ENCODE data around the gene YIPF7.
A peak's percentile ranks its signal among the peaks of the same experiment; 100 is the strongest.

YIPF7 gene

GRCh38 chr4:44671636-44672035 is 20.2 kb upstream of the YIPF7 start:
- Histone ChIP-seq H3K4ac (ENCODE audit: low read length) (no peak overlapping the region), H2BK15ac (ENCODE audit: low read length) (no peak overlapping the region), H3K79me1 (ENCODE audit: low read depth, low read length) (no peaks in the 10 kb centered on the region), H3K14ac (ENCODE audit: low read length) (no peak overlapping the region), H3K4me1 (ENCODE audit: control insufficient read depth in 2 of 2, insufficient read depth in 1 of 2, low read depth in 1 of 2, low read length in 2 of 2) (no peaks in the 10 kb centered on the region), H3K9me3 (replicated peaks in 1 of 2; ENCODE audit: control insufficient read depth in 2 of 2, insufficient read depth in 1 of 2, low read depth in 1 of 2, low read length in 2 of 2) (no peaks in the 10 kb centered on the region), H4K91ac (ENCODE audit: low read depth, low read length, poor library complexity) (no peak overlapping the region), H2BK120ac (ENCODE audit: low read depth, low read length) (no peak overlapping the region), H2AK5ac (ENCODE audit: low read depth, low read length) (no peak overlapping the region), H4K8ac (ENCODE audit: low read depth, low read length) (no peak overlapping the region), H2AFZ (ENCODE audit: low read length) (no peak overlapping the region), H3K36me3 (replicated peaks in 1 of 2; ENCODE audit: control insufficient read depth in 2 of 2, insufficient read depth in 2 of 2, low read length in 2 of 2) (no peaks in the 10 kb centered on the region), H3K23ac (ENCODE audit: low read depth, low read length, poor library complexity) (no peak overlapping the region), H3K9ac (ENCODE audit: low read depth, low read length, poor library complexity) (no peak overlapping the region), H3K4me3 (ENCODE audit: low read length in 2 of 2) (no peak overlapping the region), H3K4me2 (ENCODE audit: insufficient read depth, low read length, poor library complexity, severe bottlenecking) (no peak overlapping the region), H2BK5ac (ENCODE audit: low read length) (no peak overlapping the region), H3K27ac (replicated peaks; ENCODE audit: low read length) (no peak overlapping the region), H3K18ac (ENCODE audit: low read length) (no peak overlapping the region), H2BK12ac (ENCODE audit: low read length) (no peak overlapping the region), H3K27me3 (ENCODE audit: control insufficient read depth in 3 of 3, insufficient read depth in 3 of 3, low read depth in 1 of 3, low read length in 3 of 3) (peaks cover 0 to 14% (median 0%) of the 10 kb centered on the region in 3 experiments)
- no peak for DNase-seq (ENCODE audit: low spot score)
- no CpG with 5 or more reads among the region's 3 CpGs for WGBS, 2 donors (ENCODE audit: extremely low coverage in 2 of 2, insufficient read length in 2 of 2, insufficient replicate concordance in 1 of 2)

- Histone ChIP-seq H3K14ac (ENCODE audit: low read length) (no peak overlapping the region), H4K91ac (ENCODE audit: low read depth, low read length, poor library complexity) (no peak overlapping the region), H2BK12ac (ENCODE audit: low read length) (no peak overlapping the region), H3K79me1 (ENCODE audit: low read depth, low read length) (no peaks in the 10 kb centered on the region), H2AFZ (ENCODE audit: low read length) (no peak overlapping the region), H2BK5ac (ENCODE audit: low read length) (no peak overlapping the region), H2BK120ac (ENCODE audit: low read depth, low read length) (no peak overlapping the region), H3K23ac (ENCODE audit: low read depth, low read length, poor library complexity) (no peak overlapping the region), H2BK15ac (ENCODE audit: low read length) (no peak overlapping the region), H3K9ac (ENCODE audit: low read depth, low read length, poor library complexity) (no peak overlapping the region), H3K4ac (ENCODE audit: low read length) (no peak overlapping the region), H3K36me3 (replicated peaks in 1 of 2; ENCODE audit: control insufficient read depth in 2 of 2, insufficient read depth in 2 of 2, low read length in 2 of 2) (no peaks in the 10 kb centered on the region), H3K9me3 (replicated peaks in 1 of 2; ENCODE audit: control insufficient read depth in 2 of 2, insufficient read depth in 1 of 2, low read depth in 1 of 2, low read length in 2 of 2) (no peaks in the 10 kb centered on the region), H3K27me3 (ENCODE audit: control insufficient read depth in 3 of 3, insufficient read depth in 3 of 3, low read depth in 1 of 3, low read length in 3 of 3) (peaks cover 0 to 14% (median 0%) of the 10 kb centered on the region in 3 experiments), H3K4me2 (ENCODE audit: insufficient read depth, low read length, poor library complexity, severe bottlenecking) (no peak overlapping the region), H3K27ac (replicated peaks; ENCODE audit: low read length) (no peak overlapping the region), H4K8ac (ENCODE audit: low read depth, low read length) (no peak overlapping the region), H3K4me1 (ENCODE audit: control insufficient read depth in 2 of 2, insufficient read depth in 1 of 2, low read depth in 1 of 2, low read length in 2 of 2) (no peaks in the 10 kb centered on the region), H3K4me3 (ENCODE audit: low read length in 2 of 2) (no peak overlapping the region), H3K18ac (ENCODE audit: low read length) (no peak overlapping the region), H2AK5ac (ENCODE audit: low read depth, low read length) (no peak overlapping the region)
- DNase-seq (ENCODE audit: low spot score) = no peak
- no CpG with 5 or more reads among the region's 4 CpGs for WGBS, 2 donors (ENCODE audit: extremely low coverage in 2 of 2, insufficient read length in 2 of 2, insufficient replicate concordance in 1 of 2)
Observed at GRCh38 chr4:44670506-44671199, 19.2 kb upstream of the YIPF7 start.

- no peak overlapping the region for H3K4ac ChIP-seq (ENCODE audit: low read length)
- H3K9me3 ChIP-seq (replicated peaks in 1 of 2; ENCODE audit: control insufficient read depth in 2 of 2, insufficient read depth in 1 of 2, low read depth in 1 of 2, low read length in 2 of 2) = no peaks in the 10 kb centered on the region
- no peak overlapping the region for H4K91ac ChIP-seq (ENCODE audit: low read depth, low read length, poor library complexity)
- no peak overlapping the region for H2BK15ac ChIP-seq (ENCODE audit: low read length)
- no peak overlapping the region for H3K9ac ChIP-seq (ENCODE audit: low read depth, low read length, poor library complexity)
- H3K27me3 ChIP-seq (ENCODE audit: control insufficient read depth in 3 of 3, insufficient read depth in 3 of 3, low read depth in 1 of 3, low read length in 3 of 3) = peaks cover 0 to 14% (median 0%) of the 10 kb centered on the region in 3 experiments
- H2BK120ac ChIP-seq (ENCODE audit: low read depth, low read length) = no peak overlapping the region
- no peak overlapping the region for H3K27ac ChIP-seq (replicated peaks; ENCODE audit: low read length)
- H3K23ac ChIP-seq (ENCODE audit: low read depth, low read length, poor library complexity) = no peak overlapping the region
- no peak for DNase-seq (ENCODE audit: low spot score)
- no peak overlapping the region for H3K4me2 ChIP-seq (ENCODE audit: insufficient read depth, low read length, poor library complexity, severe bottlenecking)
- H3K79me1 ChIP-seq (ENCODE audit: low read depth, low read length) = no peaks in the 10 kb centered on the region
- H2AK5ac ChIP-seq (ENCODE audit: low read depth, low read length) = no peak overlapping the region
- no peak overlapping the region for H2BK5ac ChIP-seq (ENCODE audit: low read length)
- no peak overlapping the region for H3K14ac ChIP-seq (ENCODE audit: low read length)
- no peaks in the 10 kb centered on the region for H3K4me1 ChIP-seq (ENCODE audit: control insufficient read depth in 2 of 2, insufficient read depth in 1 of 2, low read depth in 1 of 2, low read length in 2 of 2)
- H3K4me3 ChIP-seq (ENCODE audit: low read length in 2 of 2) = no peak overlapping the region
- WGBS, 2 donors (ENCODE audit: extremely low coverage in 2 of 2, insufficient read length in 2 of 2, insufficient replicate concordance in 1 of 2) = no CpG with 5 or more reads among the region's 2 CpGs
- H3K36me3 ChIP-seq (replicated peaks in 1 of 2; ENCODE audit: control insufficient read depth in 2 of 2, insufficient read depth in 2 of 2, low read length in 2 of 2) = no peaks in the 10 kb centered on the region
- no peak overlapping the region for H3K18ac ChIP-seq (ENCODE audit: low read length)
- H4K8ac ChIP-seq (ENCODE audit: low read depth, low read length) = no peak overlapping the region
- no peak overlapping the region for H2BK12ac ChIP-seq (ENCODE audit: low read length)
- no peak overlapping the region for H2AFZ ChIP-seq (ENCODE audit: low read length)
Observed at GRCh38 chr4:44668526-44668925, 17.1 kb upstream of the YIPF7 start.

- H2BK15ac ChIP-seq (ENCODE audit: low read length) = peak overlapping the region; percentile 87
- no peaks in the 10 kb centered on the region for H3K9me3 ChIP-seq (replicated peaks in 1 of 2; ENCODE audit: control insufficient read depth in 2 of 2, insufficient read depth in 1 of 2, low read depth in 1 of 2, low read length in 2 of 2)
- no peak overlapping the region for H3K4ac ChIP-seq (ENCODE audit: low read length)
- no peak overlapping the region for H3K9ac ChIP-seq (ENCODE audit: low read depth, low read length, poor library complexity)
- no peak overlapping the region for H3K23ac ChIP-seq (ENCODE audit: low read depth, low read length, poor library complexity)
- peak overlapping the region; percentile 38 for H3K18ac ChIP-seq (ENCODE audit: low read length)
- no peaks in the 10 kb centered on the region for H3K36me3 ChIP-seq (replicated peaks in 1 of 2; ENCODE audit: control insufficient read depth in 2 of 2, insufficient read depth in 2 of 2, low read length in 2 of 2)
- no peaks in the 10 kb centered on the region for H3K4me1 ChIP-seq (ENCODE audit: control insufficient read depth in 2 of 2, insufficient read depth in 1 of 2, low read depth in 1 of 2, low read length in 2 of 2)
- H3K27me3 ChIP-seq (ENCODE audit: control insufficient read depth in 3 of 3, insufficient read depth in 3 of 3, low read depth in 1 of 3, low read length in 3 of 3) = no peaks in the 10 kb centered on the region
- H3K27ac ChIP-seq (replicated peaks; ENCODE audit: low read length) = no peak overlapping the region
- no peaks in the 10 kb centered on the region for H3K79me1 ChIP-seq (ENCODE audit: low read depth, low read length)
- H2BK120ac ChIP-seq (ENCODE audit: low read depth, low read length) = peak overlapping the region; percentile 72
- no peak overlapping the region for H4K8ac ChIP-seq (ENCODE audit: low read depth, low read length)
- no peak for DNase-seq (ENCODE audit: low spot score)
- no peak overlapping the region for H2BK12ac ChIP-seq (ENCODE audit: low read length)
- H3K4me2 ChIP-seq (ENCODE audit: insufficient read depth, low read length, poor library complexity, severe bottlenecking) = no peak overlapping the region
- H2AK5ac ChIP-seq (ENCODE audit: low read depth, low read length) = peak overlapping the region; percentile 63
- H3K4me3 ChIP-seq (ENCODE audit: low read length in 2 of 2) = no peak overlapping the region
- no peak overlapping the region for H2BK5ac ChIP-seq (ENCODE audit: low read length)
- WGBS, 2 donors (ENCODE audit: extremely low coverage in 2 of 2, insufficient read length in 2 of 2, insufficient replicate concordance in 1 of 2) = no CpG with 5 or more reads among the region's 20 CpGs
- H3K14ac ChIP-seq (ENCODE audit: low read length) = no peak overlapping the region
- peak overlapping the region; percentile 53 for H2AFZ ChIP-seq (ENCODE audit: low read length)
- H4K91ac ChIP-seq (ENCODE audit: low read depth, low read length, poor library complexity) = peak overlapping the region; percentile 53
Observed at GRCh38 chr4:44663539-44664263, 12.3 kb upstream of the YIPF7 start.

All from neuronal stem cell (in vitro differentiated cells).